Mesendoderm (in vitro differentiated cells): ENCODE measurements around the gene RPRM. TPM values are rescaled to one million over a fixed set of nuclear protein-coding genes. Genes with fewer than 3 reads are reported as not detected.
A peak's percentile ranks its signal among the peaks of the same experiment; 100 is the strongest.

Experiments
- DNase-seq: peaks from one replicate; pipeline ENCODE4 v3.0.0; 2013
- H2AK5ac ChIP-seq: 2 replicates; pipeline ENCODE4 v1.6.1; 2013; ENCODE audit warnings: low read length, inconsistent platforms
- H2BK120ac ChIP-seq: 2 replicates; pipeline ENCODE4 v1.6.1; 2013; ENCODE audit warnings: low read depth, mild to moderate bottlenecking, low read length, moderate library complexity, mixed read lengths
- H2BK15ac ChIP-seq: replicated peaks from 2 replicates; pipeline ENCODE4 v1.6.1; 2013; ENCODE audit warnings: low read depth, mild to moderate bottlenecking, moderate library complexity
- H2BK5ac ChIP-seq: 2 replicates; pipeline ENCODE4 v1.6.1; 2013; ENCODE audit warnings: low read length, inconsistent platforms
- H3K18ac ChIP-seq: 2 replicates; pipeline ENCODE4 v1.6.1; 2013; ENCODE audit warnings: mild to moderate bottlenecking, low read length, mixed read lengths
- H3K23ac ChIP-seq: one replicate; pipeline ENCODE4 v1.6.1; 2013; ENCODE audit warnings: low read length
- H3K27ac ChIP-seq: 2 replicates; pipeline ENCODE4 v1.5.1; 2013; ENCODE audit warnings: low read depth, mild to moderate bottlenecking, inconsistent platforms, low read length, moderate library complexity
- H3K27me3 ChIP-seq: 2 replicates; pipeline ENCODE4 v1.6.1; 2013; ENCODE audit warnings: low read length, control low read depth, mild to moderate bottlenecking, inconsistent platforms; ENCODE audit not compliant: insufficient read depth, poor library complexity
- H3K36me3 ChIP-seq: 2 replicates; pipeline ENCODE4 v1.6.1; 2013; ENCODE audit warnings: low read length, inconsistent platforms; ENCODE audit not compliant: control insufficient read depth, insufficient read depth
- H3K4ac ChIP-seq: one replicate; pipeline ENCODE4 v1.6.1; 2013; ENCODE audit warnings: low read depth, mild to moderate bottlenecking, low read length, moderate library complexity
- H3K4me1 ChIP-seq: 2 replicates; pipeline ENCODE4 v1.6.1; 2013; ENCODE audit warnings: low read depth, low read length, inconsistent platforms; ENCODE audit not compliant: control insufficient read depth
- H3K4me2 ChIP-seq: 2 replicates; pipeline ENCODE4 v1.6.1; 2013; ENCODE audit warnings: low read length
- H3K4me3 ChIP-seq: 2 replicates; pipeline ENCODE4 v1.5.1; 2013; ENCODE audit warnings: mild to moderate bottlenecking, low read length
- H3K56ac ChIP-seq: one replicate; pipeline ENCODE4 v1.6.1; 2013; ENCODE audit warnings: low read length
- H3K79me1 ChIP-seq: 2 replicates; pipeline ENCODE4 v1.6.1; 2013; ENCODE audit warnings: low read length, inconsistent platforms
- H3K79me2 ChIP-seq: 2 replicates; pipeline ENCODE4 v1.6.1; 2013; ENCODE audit warnings: mild to moderate bottlenecking, low read length; ENCODE audit not compliant: control insufficient read depth, insufficient read depth
- H3K9ac ChIP-seq: 2 replicates; pipeline ENCODE4 v1.6.1; 2013; ENCODE audit warnings: low read length, inconsistent platforms
- H4K5ac ChIP-seq: one replicate; pipeline ENCODE4 v1.6.1; 2013; ENCODE audit warnings: low read length
- H4K8ac ChIP-seq: one replicate; pipeline ENCODE4 v1.6.1; 2013; ENCODE audit warnings: low read depth, mild to moderate bottlenecking, control low read depth, low read length, moderate library complexity
- WGBS: extraction: QIAGEN DNeasy Blood & Tissue Kit; methylation state at CpG from one replicate; pipeline ENCODE4 v1.1.7; 2013; ENCODE audit warnings: low lambda C conversion rate, missing lambda C conversion rate; ENCODE audit not compliant: insufficient coverage; ENCODE audit errors: extremely low coverage; 5-methylcytosine and 5-hydroxymethylcytosine counted together
- small RNA-seq: library from polyadenylated mRNA; stranded (forward); fragments of <200 nt; extraction: miRNeasy Mini kit (QIAGEN cat#:217004); gene quantifications from one replicate; pipeline ENCODE3, GENCODE V24; 2013; ENCODE audit not compliant: insufficient read depth

Gene RPRM

DNA sequence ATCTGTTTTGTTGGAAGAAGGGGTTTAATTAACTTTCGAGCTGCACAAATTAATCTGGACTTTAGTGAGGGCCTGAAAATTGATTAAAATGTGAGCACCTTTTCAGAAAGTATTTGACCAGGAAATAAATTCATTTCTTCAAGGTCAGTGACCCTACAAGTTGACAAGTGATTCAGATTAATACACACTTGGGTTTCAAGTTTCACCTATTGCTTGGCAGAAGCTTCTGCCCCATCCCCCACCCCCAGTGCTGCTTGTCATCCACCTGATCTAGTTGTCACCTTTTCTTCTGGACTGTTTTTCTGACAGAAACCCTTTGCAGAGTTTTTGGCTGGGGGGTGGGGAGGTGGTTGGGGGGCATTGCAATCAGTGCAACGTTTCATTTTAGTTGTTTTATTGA, 46.2 kb downstream of the RPRM start:
- Histone ChIP-seq H3K56ac (no peak overlapping the region), H4K8ac (no peak overlapping the region), H3K4me1 (no peaks in the 10 kb centered on the region), H2BK15ac (no peak overlapping the region), H3K79me1 (no peaks in the 10 kb centered on the region), H3K79me2 (no peaks in the 10 kb centered on the region), H3K27me3 (no peaks in the 10 kb centered on the region), H3K23ac (no peak overlapping the region), H3K4me2 (no peak overlapping the region), H3K36me3 (no peaks in the 10 kb centered on the region), H4K5ac (no peak overlapping the region), H2AK5ac (no peak overlapping the region), H3K18ac (no peak overlapping the region), H3K27ac (no peak overlapping the region), H3K4me3 (no peak overlapping the region), H2BK5ac (no peak overlapping the region), H2BK120ac (no peak overlapping the region), H3K4ac (no peak overlapping the region), H3K9ac (no peak overlapping the region)
- no peak for DNase-seq
- no CpG with 5 or more reads among the region's 2 CpGs for WGBS

DNA sequence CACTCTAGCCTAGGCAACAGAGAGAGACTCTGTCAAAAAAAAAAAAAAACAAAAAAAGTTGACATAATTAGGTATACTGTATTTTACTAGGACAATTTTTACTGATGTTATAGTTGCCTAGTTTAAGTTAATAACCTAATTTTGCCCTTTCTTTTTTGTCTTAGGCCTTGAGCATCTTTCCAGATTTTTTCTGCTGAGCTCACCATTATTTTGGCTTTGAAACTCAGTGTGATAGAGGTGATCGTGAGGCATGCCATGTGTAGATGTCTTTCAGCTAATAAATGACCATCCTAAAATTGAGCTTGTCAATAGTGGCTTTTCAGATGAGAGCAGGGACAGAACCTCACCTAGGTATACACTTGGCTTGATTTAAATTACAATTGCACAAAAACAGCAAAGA, 47.4 kb downstream of the RPRM start:
- Histone ChIP-seq H3K27ac (no peak overlapping the region), H3K4me2 (no peak overlapping the region), H4K5ac (no peak overlapping the region), H3K56ac (no peak overlapping the region), H3K9ac (no peak overlapping the region), H2BK15ac (no peak overlapping the region), H3K4me1 (no peaks in the 10 kb centered on the region), H3K79me2 (no peaks in the 10 kb centered on the region), H3K4ac (no peak overlapping the region), H3K36me3 (no peaks in the 10 kb centered on the region), H3K27me3 (no peaks in the 10 kb centered on the region), H2BK5ac (no peak overlapping the region), H3K18ac (no peak overlapping the region), H2BK120ac (no peak overlapping the region), H3K23ac (no peak overlapping the region), H3K79me1 (no peaks in the 10 kb centered on the region), H3K4me3 (no peak overlapping the region), H2AK5ac (no peak overlapping the region), H4K8ac (peak overlapping the region; percentile 76)
- no peak for DNase-seq
- WGBS, result no CpG with 5 or more reads among the region's 1 CpG

Small RNA genes lying within 50 kb of the gene (small RNA-seq; reads per million reads assigned to genes)
- gene RF00275, result not detected
